NCI-H510A treated with DMSO at 0.1 percent for 48 hours (cell line): ENCODE measurements around the gene TXNDC11.
"Not testable (repeated sequence)": the region's sequence is repeated elsewhere in the genome, so short reads cannot be mapped to it uniquely, and the experiment has no call there.

ENCODE experiments used
- DNase-seq: peaks from one replicate; lab custom pipeline; 2025; lab: John Stamatoyannopoulos, UW

TXNDC11 gene, protein sequence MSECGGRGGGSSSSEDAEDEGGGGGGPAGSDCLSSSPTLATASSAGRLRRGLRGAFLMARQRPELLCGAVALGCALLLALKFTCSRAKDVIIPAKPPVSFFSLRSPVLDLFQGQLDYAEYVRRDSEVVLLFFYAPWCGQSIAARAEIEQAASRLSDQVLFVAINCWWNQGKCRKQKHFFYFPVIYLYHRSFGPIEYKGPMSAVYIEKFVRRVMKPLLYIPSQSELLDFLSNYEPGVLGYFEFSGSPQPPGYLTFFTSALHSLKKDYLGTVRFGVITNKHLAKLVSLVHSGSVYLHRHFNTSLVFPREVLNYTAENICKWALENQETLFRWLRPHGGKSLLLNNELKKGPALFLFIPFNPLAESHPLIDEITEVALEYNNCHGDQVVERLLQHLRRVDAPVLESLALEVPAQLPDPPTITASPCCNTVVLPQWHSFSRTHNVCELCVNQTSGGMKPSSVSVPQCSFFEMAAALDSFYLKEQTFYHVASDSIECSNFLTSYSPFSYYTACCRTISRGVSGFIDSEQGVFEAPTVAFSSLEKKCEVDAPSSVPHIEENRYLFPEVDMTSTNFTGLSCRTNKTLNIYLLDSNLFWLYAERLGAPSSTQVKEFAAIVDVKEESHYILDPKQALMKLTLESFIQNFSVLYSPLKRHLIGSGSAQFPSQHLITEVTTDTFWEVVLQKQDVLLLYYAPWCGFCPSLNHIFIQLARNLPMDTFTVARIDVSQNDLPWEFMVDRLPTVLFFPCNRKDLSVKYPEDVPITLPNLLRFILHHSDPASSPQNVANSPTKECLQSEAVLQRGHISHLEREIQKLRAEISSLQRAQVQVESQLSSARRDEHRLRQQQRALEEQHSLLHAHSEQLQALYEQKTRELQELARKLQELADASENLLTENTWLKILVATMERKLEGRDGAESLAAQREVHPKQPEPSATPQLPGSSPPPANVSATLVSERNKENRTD

DNA sequence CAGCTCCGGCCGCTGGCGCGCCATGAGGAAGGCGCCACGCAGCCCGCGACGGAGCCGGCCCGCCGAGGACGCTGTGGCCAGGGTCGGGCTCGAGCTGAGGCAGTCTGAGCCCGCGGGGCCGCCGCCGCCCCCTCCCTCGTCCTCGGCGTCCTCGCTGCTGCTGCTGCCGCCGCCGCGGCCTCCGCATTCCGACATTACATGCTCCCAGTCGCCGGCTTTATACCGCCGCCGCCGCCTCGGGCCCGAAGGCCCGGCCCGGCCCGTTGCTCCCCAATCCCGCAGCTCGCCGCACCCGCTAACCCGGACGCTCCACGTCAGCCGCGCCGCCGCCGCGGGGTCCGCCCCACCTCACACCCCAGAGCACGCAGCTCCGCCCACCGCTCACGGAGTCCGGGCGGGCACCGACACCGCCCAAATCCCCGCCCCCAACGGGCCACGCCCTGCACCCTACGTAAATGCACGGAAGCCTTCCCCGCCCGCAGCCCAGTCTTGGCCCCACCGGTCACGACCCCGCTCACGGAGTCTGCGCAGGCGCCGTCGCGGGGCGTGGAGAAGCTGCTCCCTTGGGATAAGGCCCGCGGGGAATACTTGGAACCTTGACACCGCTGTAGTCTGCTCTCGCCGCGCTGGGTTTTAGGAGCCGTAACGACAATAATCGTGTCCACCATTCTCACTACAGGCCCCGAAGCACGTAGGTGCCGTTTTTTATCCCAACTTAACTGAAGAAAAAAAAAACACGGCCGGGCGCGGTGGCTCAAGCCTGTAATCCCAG, at the start of gene TXNDC11:
Gene TXNDC11 (minus strand): TSS at position 322 of the 772 bp plus-strand sequence. CDS start 127 bp downstream, at position 195.
- peak; percentile 82 for DNase-seq

DNA sequence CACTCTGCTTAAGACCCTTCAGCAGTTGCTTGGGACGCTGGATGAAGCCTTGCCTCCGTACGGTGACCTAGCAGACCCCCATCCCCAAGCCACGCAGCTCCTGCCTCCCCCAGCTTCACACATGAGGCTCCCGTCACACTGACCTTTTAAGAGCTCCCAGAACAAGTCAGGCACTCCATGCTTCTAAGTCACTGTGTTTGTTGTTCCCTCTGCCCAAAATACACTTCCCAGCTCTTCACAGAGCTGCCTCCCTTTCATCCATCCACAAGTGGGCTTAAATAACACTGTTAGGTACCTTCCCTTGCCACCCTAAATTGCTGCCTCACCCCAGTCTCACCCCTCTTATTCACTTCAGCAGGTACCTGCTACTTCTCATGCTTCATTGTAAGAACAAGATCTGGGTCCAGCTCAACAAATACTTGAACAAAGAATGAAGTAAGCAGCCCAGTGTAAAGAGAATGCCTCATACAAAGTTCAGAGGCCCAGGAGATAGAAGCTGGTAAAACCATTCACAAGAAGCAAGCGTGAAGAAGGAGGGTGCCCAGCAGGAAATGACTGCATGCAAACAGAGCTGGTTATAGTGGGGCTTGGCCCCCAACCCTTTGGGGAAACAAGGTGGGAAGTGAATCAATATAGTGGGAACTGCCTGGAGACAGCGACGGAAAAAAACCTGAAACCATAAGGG, 48.6 kb upstream of the TXNDC11 start:
- DNase-seq, result peak; percentile 82

DNA sequence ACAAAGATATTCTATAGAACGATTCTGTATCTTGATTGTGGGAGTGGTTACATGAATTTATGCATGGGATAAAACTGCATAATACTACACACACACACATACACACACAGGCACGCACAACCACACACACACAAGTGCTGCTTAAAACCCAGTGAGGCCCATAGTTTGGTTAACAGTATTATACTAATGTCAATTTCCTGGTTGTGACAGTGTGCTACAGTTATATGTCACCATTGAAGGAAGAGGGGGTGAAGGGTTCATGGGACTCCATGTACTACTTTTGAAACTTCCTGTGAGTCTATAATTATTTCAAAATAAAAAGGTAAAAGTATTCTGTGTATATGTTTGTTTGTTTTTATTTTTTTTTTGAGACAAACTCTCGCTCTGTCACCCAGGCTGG, 46.3 kb upstream of the TXNDC11 start:
- no peak for DNase-seq

DNA sequence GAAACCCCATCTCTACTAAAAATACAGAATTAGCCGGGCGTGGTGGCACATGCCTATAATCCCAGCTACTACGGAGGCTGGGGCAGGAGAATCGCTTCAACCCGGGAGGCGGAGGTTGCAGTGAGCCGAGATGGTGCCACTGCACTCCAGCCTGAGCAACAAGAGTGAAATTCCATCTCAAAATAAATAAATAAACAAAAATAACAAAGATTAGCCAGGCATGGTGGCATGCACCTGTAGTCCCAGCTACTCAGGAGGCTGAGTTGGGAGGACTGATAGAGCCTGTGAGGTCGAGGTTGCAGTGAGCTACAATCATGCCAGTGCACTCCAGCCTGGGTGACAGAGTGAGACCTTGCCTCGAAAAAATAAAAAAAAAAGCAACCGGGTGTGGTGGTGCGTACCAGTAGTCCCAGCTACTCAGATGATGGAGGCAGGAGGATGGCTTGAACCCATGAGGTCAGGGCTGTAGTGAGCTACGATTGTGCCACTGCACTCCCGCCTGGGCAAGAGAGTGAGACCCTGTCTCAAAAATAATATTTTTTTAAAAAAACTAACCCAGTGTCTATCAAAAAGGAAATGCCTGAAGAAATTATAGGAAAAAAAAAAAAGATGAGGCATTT, 42.4 kb upstream of the TXNDC11 start:
- DNase-seq, result not testable (repeated sequence)

DNA sequence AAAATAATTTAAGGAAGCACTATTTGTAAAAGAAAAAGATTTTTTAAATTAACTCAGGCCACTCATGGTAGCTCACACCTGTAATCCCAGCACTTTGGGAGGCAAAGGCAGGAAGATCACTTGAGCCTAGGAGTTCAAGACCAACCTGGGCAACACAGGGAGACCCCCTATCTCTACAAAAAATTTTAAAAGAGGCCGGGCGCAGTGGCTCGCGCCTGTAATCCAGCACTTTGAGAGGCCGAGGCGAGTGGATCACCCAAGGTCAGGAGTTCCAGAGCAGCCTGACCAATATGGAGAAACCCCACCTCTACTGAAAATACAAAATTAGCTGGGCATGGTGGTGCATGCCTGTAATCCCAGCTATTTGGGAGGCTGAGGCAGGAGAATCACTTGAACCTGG, 41.7 kb upstream of the TXNDC11 start:
- DNase-seq, result not testable (repeated sequence)

DNA sequence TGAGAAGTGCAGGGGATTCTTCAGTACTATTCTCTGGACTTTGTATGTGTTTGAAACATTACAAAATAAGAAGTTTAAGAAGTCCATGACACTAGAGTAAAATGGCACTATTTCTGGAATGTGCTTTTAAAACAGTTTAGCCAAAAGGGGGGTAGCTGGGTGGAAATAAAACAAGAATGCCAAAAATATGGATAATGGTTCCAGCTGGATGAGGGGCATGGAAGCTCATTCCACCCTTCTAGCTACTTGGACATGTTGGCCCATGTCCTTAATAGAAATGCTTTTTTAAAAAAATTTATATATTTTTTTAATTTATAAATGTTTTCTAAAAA, 41.3 kb upstream of the TXNDC11 start:
- DNase-seq, result no peak

DNA sequence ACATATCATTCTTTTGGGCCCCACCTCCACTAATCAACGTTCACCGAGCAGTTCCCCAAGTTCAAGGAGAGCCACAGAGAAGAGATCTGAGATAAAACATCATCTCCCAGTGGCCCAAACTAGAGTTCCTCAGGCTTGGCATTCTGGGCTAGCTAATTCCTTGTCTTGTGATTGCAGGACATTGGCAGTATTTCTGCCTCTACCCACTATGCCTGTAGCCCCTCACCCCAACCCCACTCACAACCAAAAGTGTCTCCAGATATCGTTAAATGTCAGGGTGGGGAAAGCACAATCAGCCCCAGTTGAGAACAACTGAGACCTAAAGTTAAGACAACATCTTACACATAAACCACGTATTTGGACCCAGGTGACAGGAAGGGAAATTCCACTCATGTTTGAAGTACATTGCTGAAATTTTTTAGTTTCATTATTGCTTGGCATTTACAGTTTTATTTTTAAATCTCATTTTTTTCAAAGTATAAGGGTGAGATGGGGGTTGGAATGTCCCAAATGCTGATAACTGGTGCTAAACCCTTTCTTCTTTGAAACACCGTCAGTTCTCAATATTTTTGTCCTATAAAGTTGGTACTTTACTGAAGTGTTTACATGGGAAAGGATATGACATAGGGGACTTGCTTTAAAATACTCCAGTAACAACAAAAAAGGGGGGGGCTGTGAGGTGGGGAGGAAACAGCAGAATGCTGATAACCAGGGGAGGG, 40.8 kb upstream of the TXNDC11 start:
- no peak for DNase-seq

DNA sequence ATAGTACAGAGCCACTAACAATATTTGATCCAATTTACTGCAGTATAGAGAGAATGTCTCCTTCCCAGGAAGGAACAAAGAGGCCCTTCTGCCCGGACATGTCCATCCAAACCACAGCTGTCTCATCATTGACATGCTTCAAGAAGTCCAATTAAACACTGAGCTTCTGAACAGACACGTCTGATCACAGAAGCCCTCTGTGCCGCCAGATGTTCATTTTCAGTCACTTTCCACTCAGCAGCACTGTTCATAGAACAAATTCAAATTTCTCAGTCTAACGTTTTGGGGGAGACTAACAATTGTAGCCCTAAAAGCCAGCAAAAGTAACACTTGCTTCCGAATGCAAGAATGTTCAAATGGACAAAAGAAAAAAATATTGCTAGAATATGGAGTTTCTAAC, 39.1 kb upstream of the TXNDC11 start:
- peak; percentile 54 for DNase-seq

DNA sequence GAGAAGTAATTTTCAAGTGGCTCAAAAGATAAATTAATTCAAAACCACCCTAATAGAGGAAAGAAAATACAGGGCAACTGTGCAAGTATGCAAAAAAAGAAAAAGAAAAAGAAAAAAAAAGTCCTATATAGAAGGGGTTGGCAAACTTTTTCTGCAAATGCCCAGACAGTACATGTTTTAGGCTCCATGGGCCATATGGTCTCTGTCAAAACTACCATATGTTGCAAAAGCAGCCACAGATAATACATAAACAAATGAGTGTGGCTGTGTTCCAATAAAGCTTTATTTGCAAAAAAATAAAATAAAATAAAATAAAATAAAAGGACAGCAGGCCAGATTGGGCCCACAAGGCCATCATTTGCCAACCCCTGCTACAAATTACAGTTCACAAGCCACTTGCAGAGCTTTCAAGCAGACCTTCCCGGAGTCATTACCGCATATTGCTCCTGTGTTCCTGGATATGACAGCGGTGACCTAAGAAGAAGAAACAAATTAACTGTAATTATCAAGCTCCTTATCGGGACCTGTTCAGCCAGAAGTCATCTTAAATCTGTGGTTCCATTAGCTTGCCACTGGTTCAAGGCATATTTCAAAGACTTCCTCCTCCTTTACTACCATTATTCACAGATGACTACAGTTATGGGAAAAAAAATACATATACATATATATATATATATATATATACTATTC, 38.5 kb upstream of the TXNDC11 start:
- DNase-seq, result peak; percentile 28

DNA sequence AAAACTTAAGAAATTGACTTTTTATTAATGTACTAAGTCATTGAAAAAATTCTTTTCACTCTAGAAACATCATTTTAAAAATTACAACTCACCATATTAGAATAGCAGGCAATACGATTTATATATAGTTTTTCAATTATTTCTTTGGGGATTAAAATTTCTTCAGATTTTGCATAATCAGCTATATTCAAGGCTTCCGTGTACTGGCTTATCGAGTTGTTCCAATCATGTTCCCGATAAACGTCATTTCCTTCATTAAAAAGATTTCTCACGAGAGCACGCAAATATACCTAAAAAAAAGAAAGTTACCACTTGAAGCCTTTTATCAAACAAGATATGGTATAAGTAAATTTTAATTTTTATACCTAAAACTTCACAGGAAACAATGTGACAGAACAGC, 36.4 kb upstream of the TXNDC11 start:
- no peak for DNase-seq

DNA sequence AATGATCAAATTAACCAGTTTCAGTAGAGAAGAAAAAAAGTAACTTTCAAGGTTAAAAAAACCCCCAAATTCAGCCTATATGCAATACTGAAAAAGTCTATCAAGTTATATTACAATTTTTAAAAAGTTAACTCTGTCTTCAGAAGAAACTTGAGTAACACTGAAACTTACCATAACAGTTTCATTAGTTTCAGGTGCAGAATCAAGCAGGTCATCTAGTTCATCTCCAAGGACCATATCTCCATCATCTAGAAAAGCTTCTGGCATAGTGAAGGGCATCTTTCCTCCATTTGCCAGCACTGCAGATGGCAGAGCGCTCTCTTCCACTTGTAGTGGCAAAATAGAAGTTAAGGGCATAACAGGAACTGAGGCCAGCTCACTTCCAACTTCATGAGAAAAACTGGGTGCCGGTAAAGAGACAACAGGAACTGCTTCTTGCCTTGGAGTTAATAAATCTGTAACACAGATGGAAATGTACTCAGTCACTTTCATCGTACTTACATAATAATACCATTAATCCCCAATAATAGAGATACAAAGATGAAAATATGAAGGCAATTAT, 31.5 kb upstream of the TXNDC11 start:
- no peak for DNase-seq

DNA sequence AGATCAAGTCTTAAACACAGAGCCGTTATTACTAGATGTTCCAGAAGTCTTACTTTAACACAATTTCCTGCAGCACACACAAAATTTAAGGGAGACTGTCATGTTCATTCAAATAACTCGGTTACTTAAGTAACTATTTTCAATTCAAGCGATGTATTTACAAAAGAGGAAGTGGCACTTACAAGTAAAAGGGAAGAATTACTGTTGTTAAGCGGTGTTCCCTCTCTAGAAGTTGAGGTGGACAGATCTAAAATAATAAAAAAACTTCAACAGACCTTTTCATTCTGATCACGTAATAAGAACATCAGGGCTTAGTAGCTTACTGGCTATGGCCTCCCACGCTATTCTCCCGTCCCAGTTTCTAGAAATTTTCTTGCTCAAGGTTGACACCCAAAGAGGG, 26.2 kb upstream of the TXNDC11 start:
- DNase-seq, result no peak

DNA sequence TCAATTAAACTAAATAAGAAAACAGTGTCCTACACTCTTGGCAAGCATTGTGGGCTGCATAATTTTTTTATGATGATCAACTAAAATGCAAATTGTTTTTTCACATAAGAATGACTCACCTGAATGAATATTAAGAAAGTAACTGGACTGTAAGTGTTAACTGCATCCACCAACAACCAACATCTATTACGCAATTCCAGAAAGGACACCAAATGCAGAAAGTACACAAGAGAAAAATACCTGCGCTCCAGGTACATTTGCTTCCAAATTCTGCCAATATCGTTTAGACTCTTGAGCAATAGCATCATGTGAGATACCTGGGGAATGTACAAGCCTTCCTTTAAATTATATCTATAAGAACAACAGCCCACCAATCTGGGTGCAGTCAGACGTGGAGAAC, 19.8 kb upstream of the TXNDC11 start:
- no peak for DNase-seq

DNA sequence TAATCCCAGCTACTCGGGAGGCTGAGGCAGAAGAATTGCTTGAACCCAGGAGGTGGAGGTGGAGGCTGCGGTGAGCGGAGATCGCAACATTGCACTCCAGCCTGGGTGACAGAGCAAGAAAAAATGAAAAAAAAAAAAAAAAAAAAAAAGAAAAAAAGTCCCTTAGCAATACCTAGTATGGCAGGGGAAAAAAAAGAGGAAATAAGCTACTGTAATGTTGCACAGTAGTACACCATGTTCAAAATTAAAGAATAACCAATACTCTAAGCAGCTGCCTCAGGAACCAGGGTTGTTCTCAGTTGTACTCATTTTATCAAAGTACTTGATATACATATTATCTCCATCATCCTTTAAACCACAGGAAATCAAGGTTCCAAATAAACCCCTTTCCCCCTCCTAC, 17.3 kb upstream of the TXNDC11 start:
- DNase-seq, result no peak

DNA sequence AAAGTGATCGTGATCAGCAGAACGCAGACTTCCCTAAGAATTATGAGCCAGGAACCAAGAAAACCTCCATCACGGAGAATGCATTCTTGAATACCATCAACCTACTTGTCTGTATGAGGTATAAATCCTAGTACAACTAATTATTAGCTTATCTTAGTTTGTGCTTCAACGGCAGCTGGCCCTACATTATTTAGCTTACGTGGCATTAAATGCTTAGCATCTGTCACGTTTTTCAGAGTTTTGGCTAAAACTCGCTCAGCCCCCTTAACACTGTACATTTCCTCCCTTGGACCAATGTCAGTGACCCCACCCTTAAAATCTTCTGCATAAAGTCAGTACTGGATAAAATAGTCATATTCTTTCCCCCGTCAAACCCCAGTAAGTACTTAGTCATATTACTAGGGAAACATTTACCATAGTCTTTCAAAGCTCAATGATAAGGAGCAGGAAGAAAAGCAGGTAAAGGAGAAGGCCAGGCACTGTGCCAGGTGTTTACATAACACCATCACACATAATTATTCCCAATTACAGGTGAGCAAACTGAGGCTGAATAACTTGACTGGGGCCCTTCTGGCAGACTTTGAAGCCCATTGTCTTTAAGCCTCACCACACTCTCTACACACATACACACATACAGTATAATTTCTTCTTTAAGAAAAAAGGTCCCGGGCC, 16.6 kb upstream of the TXNDC11 start:
- DNase-seq, result no peak

DNA sequence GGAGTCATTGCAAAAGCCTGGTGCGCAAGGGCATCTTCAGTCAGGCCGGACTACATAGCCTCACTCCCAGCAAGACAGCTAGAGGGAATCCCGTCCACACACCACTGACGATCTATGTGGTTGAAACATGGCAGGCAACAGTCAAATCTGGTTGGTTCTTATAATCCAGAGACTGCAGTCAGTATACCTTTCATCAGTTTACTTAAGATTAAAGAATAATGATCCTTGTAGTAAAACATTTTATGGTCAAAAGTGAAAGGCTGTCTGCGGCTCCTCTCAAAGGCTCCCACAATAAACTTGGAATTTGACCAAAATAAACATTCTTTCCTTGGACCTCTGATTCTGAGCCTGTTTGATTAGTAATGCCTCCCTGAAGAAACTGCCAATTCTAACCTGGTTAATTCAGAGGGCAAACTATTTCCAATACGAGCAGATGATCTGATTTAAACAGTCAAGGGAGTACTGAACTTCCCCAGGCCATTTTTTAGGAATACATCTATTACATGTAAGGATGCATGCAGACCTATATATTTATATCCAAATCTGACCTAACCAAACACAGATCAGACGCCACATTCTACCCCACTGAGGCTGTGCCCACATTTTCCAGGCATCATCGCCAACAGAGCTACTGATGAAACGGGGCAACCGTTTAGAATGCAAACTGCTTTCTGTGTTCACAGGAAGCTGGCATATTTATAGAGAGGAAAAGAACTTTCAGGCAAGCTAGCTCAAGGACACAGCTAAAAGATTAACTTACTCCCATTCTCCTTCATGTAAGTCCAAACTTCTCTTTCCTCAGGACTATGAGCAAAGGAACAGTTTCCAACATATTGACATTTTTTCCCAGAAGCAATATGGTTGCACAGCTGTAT, 15.3 kb upstream of the TXNDC11 start:
- no peak for DNase-seq

DNA sequence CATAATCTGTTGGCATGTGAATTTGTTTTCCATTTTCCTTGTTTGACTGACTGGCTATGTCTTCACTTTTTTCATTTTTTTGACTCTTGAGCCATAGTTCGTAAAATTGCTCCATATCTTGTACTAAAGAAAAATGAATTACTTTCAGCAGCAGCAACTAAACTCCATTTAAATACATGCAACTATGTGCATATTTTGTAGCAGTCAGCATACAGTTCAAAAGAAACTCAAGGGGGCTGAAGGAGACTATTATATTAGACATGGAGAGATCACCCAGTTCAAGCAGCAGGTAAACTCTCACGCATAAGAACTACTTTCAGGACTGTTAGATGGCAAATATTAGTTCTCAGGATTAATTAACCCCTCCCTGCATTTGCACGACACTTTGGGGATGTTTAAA, 13.6 kb upstream of the TXNDC11 start:
- no peak for DNase-seq
